T-cell (primary cell): ENCODE results near the gene COBL. TPM values are rescaled to one million over a fixed set of nuclear protein-coding genes. Genes with fewer than 3 reads are reported as not detected.

Source experiments
- ATAC-seq, 4 experiments: fragments of 200-7000 bp in 3 of 4; fragments of 150-1000 bp in 1 of 4; cut with Tn5 transposase; replicated peaks in 1 of 4; 1 replicate in 3 of 4; 2 replicates in 1 of 4; pipeline ENCODE4 v1.10.0; 2021; ENCODE audit warnings: moderate library complexity in 3 of 4, mild to moderate bottlenecking in 2 of 4, moderate number of reproducible peaks in 1 of 4
- CTCF ChIA-PET, 2 donors: fragments of 300-600 bp; sonication (Branson Sonifier 250); formaldehyde crosslinking; loops; one replicate each; lab custom pipeline; 2022; ENCODE audit warnings: antibody characterized with exemption in 2 of 2; lab: Charles Lee
- POLR2A ChIA-PET, 2 donors: fragments of 300-600 bp; sonication (Branson Sonifier 250); formaldehyde crosslinking; loops; one replicate each; lab custom pipeline; 2022; ENCODE audit warnings: antibody characterized with exemption in 2 of 2; lab: Charles Lee
- DNase-seq, 35 experiments: peaks; one replicate each; pipeline versions ENCODE4 v3.0.0 to v3.0.0-alpha.2; 2013 to 2023
- H3K27ac ChIP-seq: one replicate; pipeline ENCODE4 v1.5.1; 2013; ENCODE audit warnings: low read length
- H3K27me3 ChIP-seq, 2 experiments: replicated peaks in 1 of 2; 1 replicate in 1 of 2; 2 replicates in 1 of 2; pipeline versions ENCODE4 v1.6.1 to v1.7.0; 2013; ENCODE audit warnings: low read length in 1 of 2, mixed read lengths in 1 of 2; ENCODE audit not compliant: control insufficient read depth in 2 of 2, insufficient read depth in 2 of 2; ENCODE audit errors: extremely low read depth in 1 of 2
- H3K36me3 ChIP-seq, 2 donors: 1 replicate in 1 of 2; 2 replicates in 1 of 2; pipeline versions ENCODE4 v1.6.1 to v1.7.0; 2013; ENCODE audit warnings: low read length in 1 of 2; ENCODE audit not compliant: control insufficient read depth in 2 of 2, insufficient read depth in 1 of 2; ENCODE audit errors: extremely low read depth in 1 of 2
- H3K4me1 ChIP-seq, 2 experiments: 1 replicate in 1 of 2; 2 replicates in 1 of 2; pipeline versions ENCODE4 v1.6.1 to v1.7.0; 2013; ENCODE audit warnings: low read length in 2 of 2, mixed read lengths in 1 of 2; ENCODE audit not compliant: insufficient read depth in 2 of 2, control insufficient read depth in 1 of 2; ENCODE audit errors: extremely low read depth in 1 of 2
- H3K4me3 ChIP-seq, 2 donors: 1 replicate in 1 of 2; 2 replicates in 1 of 2; pipeline versions ENCODE4 v1.5.1 to v1.7.0; 2013; ENCODE audit warnings: mild to moderate bottlenecking in 2 of 2, low read length in 1 of 2, moderate library complexity in 1 of 2; ENCODE audit not compliant: control insufficient read depth in 1 of 2; ENCODE audit errors: extremely low read depth in 1 of 2
- H3K9me3 ChIP-seq: 2 replicates; pipeline ENCODE4 v1.7.0; 2013
- H3K27ac Mint-ChIP-seq, 2 donors: one replicate each; pipeline ENCODE4 v1.8.0; 2020 to 2021; ENCODE audit warnings: mild to moderate bottlenecking in 2 of 2, mixed read lengths in 2 of 2
- H3K27me3 Mint-ChIP-seq, 2 donors: one replicate each; pipeline ENCODE4 v1.8.0; 2021 to 2022; ENCODE audit warnings: mixed read lengths in 2 of 2
- H3K36me3 Mint-ChIP-seq: one replicate; pipeline ENCODE4 v1.8.0; 2021; ENCODE audit warnings: mixed read lengths
- H3K4me1 Mint-ChIP-seq, 3 donors: one replicate each; pipeline ENCODE4 v1.8.0; 2020 to 2022; ENCODE audit warnings: mixed read lengths in 3 of 3, mild to moderate bottlenecking in 1 of 3
- H3K4me3 Mint-ChIP-seq, 3 donors: one replicate each; pipeline ENCODE4 v1.8.0; 2020 to 2022; ENCODE audit warnings: mild to moderate bottlenecking in 3 of 3, mixed read lengths in 3 of 3, moderate library complexity in 3 of 3
- H3K9me3 Mint-ChIP-seq, 3 donors: one replicate each; pipeline ENCODE4 v1.8.0; 2020 to 2022; ENCODE audit warnings: mixed read lengths in 3 of 3
- WGBS: methylation state at CpG from one replicate; pipeline ENCODE4 v1.1.5; 2013; ENCODE audit warnings: missing lambda C conversion rate; ENCODE audit not compliant: insufficient coverage; 5-methylcytosine and 5-hydroxymethylcytosine counted together
- total RNA-seq, 35 experiments: library from RNA in 6 of 35; stranded (reverse) in 6 of 35; fragments of 120-200 nt in 1 of 35; gene quantifications; one replicate each; pipeline versions ENCODE4 v1.2.1 to v1.2.4 and lab custom pipeline; 2013 to 2026

The COBL gene
- total RNA-seq, 5 donors from 2014 or later (not counting 1 experiment from before 2014, with no cell fraction given) = 0.07 to 0.26 (median 0.17) TPM; not detected in 1

DNA sequence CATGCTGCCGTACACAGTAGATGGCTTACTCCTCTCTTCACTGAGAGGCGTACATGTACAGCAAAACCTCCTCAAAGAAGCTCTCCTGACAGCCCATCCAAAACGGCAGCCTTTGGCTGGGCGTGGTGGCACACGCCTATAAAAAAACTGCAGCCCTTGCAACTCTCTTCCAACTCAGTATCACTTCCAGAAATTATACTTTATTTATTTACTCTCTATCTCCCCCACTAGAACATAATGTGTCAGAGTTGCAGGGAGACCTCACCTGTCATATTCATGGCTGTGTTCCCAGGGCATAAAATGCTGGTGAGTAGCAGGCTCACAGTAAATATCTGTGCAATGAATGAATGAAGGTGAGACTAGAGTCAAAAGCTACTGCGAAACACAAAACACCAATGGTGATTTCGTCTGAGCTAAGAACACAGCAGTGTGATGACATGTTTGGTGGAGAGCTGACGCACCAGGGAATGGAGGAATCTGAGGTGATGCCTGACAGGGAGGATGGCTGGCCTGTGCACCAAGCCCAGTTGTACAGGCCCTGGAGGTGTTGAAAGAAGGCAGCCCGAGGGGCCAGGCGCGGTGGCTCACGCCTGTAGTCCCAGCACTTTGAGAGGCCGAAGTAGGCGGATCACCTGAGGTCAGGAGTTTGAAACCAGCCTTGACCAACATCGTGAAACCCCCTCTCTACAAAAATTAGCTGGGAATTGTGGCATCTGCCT lies 55.3 kb downstream of the COBL start:
- Mint-ChIP-seq H3K4me3 (no peak overlapping the region), H3K9me3 (no peaks in the 10 kb centered on the region), H3K36me3 (no peaks in the 10 kb centered on the region), H3K27me3 (peaks cover 8 to 11% of the 10 kb centered on the region in 2 donors), H3K4me1 (no peaks in the 10 kb centered on the region), H3K27ac (no peak overlapping the region)
- no peak overlapping the region for H3K27ac ChIP-seq
- 92% methylated on average over 9 of the region's 15 CpGs for WGBS
- ATAC-seq (no peak), DNase-seq (no peak)
- POLR2A ChIA-PET = no interaction called here
- no peaks in the 10 kb centered on the region for H3K4me1 ChIP-seq
- H3K36me3 ChIP-seq = no peaks in the 10 kb centered on the region
- no peak overlapping the region for H3K4me3 ChIP-seq
- no peaks in the 10 kb centered on the region for H3K9me3 ChIP-seq
- CTCF ChIA-PET = no interaction called here
- peaks cover 0 to 2% of the 10 kb centered on the region in 2 experiments for H3K27me3 ChIP-seq

DNA sequence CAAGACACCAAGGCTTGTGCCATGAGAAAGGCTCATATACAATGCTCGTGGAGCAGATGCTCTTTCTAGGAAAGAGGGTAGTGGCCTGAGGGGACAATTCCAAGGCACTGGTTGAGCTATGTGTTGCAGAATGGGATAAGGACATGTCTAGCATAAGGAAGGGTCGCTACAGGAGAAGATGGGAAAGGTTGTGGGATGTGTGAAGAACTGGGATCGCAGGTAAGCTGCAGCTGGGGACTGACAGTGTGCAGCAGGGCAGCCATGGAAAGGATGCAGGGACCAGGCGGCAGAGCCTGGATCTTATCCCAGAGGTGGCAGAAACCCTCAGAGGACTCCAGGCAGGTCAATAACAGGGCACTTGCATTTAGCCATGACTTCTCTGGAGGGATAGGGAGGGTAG lies 56.1 kb downstream of the COBL start:
- WGBS = 67% methylated on average over 3 of the region's 4 CpGs
- ChIA-PET POLR2A (interaction anchor here in 1 of 2 donors (0.7 kb wide), 1 partner anchor 176 kb away, joined by 3 read pairs; no protein-coding TSS in a partner anchor), CTCF (no interaction called here)
- Mint-ChIP-seq H3K4me1 (no peaks in the 10 kb centered on the region), H3K27me3 (peaks cover 8 to 11% of the 10 kb centered on the region in 2 donors), H3K27ac (no peak overlapping the region), H3K9me3 (no peaks in the 10 kb centered on the region), H3K36me3 (no peaks in the 10 kb centered on the region), H3K4me3 (no peak overlapping the region)
- no peaks in the 10 kb centered on the region for H3K4me1 ChIP-seq
- no peaks in the 10 kb centered on the region for H3K9me3 ChIP-seq
- no peaks in the 10 kb centered on the region for H3K36me3 ChIP-seq
- no peak overlapping the region for H3K4me3 ChIP-seq
- H3K27me3 ChIP-seq = peaks cover 0 to 8% of the 10 kb centered on the region in 2 experiments
- no peak overlapping the region for H3K27ac ChIP-seq
- ATAC-seq (no peak), DNase-seq (no peak)

DNA sequence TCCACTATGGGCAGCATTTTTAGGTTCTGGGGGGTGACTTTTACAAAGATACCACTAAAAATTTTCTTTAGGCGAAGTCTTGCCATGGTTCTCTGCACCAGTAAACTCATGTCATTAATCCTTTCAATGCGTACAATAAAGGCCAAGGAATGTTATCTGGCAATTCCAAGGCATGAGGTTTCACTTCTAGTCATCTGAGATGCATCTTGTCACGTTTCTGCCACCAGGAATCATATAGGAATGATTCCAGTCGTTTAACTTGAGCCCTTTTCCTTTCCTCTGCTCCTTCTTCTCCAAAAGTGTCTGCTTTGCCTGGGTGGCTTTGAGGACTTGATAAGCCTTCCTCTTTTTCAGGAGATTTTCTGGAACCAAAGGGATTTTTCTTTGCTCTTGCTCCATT lies 56.8 kb downstream of the COBL start:
- Histone ChIP-seq H3K27me3 (peaks cover 0 to 8% of the 10 kb centered on the region in 2 experiments), H3K9me3 (no peaks in the 10 kb centered on the region), H3K4me1 (no peaks in the 10 kb centered on the region), H3K4me3 (no peak overlapping the region), H3K27ac (no peak overlapping the region), H3K36me3 (no peaks in the 10 kb centered on the region)
- Mint-ChIP-seq H3K27me3 (peaks cover 8 to 11% of the 10 kb centered on the region in 2 donors), H3K4me1 (no peaks in the 10 kb centered on the region), H3K9me3 (no peaks in the 10 kb centered on the region), H3K4me3 (no peak overlapping the region), H3K36me3 (no peaks in the 10 kb centered on the region), H3K27ac (no peak overlapping the region)
- POLR2A ChIA-PET = interaction anchor here in 1 of 2 donors (0.7 kb wide), 1 partner anchor 175 kb away, joined by 3 read pairs; no protein-coding TSS in a partner anchor
- DNase-seq (no peak), ATAC-seq (no peak)
- CTCF ChIA-PET = no interaction called here
- 45% methylated on average over 2 of the region's 4 CpGs for WGBS

DNA sequence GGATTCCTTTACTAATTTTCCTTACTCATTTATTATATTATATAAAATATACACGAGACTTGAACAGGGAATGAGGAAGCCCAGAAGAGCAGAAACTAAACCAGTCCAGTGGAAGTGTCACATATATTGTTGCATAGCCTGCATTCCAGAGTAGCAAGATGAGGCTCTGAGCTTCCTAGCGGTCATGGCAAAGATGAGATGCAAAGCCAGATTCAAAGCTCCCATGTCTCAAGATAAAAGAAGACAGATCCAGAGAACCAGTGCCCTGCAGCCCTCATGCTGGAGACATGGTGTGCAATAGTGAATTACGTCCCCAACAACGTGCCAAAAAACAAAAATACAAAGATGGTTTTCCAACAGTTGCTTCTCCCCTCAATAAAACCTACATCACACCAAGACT lies 59.7 kb downstream of the COBL start:
- no peaks in the 10 kb centered on the region for H3K4me1 ChIP-seq
- peaks cover 8 to 11% of the 10 kb centered on the region in 2 donors for H3K27me3 Mint-ChIP-seq
- no peak overlapping the region for H3K4me3 ChIP-seq
- no peaks in the 10 kb centered on the region for H3K9me3 Mint-ChIP-seq
- POLR2A ChIA-PET = no interaction called here
- peaks cover 0 to 11% of the 10 kb centered on the region in 2 experiments for H3K27me3 ChIP-seq
- H3K4me1 Mint-ChIP-seq = no peaks in the 10 kb centered on the region
- CTCF ChIA-PET = no interaction called here
- no peak overlapping the region for H3K27ac Mint-ChIP-seq
- H3K36me3 Mint-ChIP-seq = no peaks in the 10 kb centered on the region
- WGBS = 86% methylated on average over 1 of the region's 4 CpGs
- no peak for DNase-seq
- no peaks in the 10 kb centered on the region for H3K36me3 ChIP-seq
- ATAC-seq = no peak
- H3K9me3 ChIP-seq = no peaks in the 10 kb centered on the region
- no peak overlapping the region for H3K4me3 Mint-ChIP-seq
- no peak overlapping the region for H3K27ac ChIP-seq

DNA sequence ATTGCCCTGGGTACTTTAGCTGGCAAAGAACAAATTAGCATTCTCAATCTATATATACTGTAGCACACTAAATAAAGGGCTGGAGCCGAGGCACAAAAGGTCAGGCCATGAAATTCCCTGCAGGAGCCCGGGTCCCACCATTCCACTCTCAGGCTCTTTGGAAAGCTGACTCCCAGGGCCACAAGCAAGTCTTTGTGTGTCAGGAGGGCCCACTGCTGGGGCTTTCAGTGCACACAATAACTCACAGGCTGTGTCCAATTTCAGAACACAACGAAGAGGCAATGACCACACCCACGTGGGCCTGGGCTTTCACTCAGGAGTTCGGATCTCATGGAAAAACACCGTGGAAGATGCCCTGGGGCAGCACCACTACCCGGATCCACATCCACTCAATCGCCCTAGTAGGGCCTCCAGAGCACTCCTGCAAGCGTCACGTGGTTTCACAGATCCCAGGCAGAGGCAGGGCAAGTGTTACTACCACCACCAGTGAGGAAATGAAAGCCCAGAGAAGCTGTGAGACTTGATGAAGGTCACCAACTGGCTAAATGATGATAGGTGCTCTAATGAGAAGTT lies 60.3 kb downstream of the COBL start:
- H3K36me3 Mint-ChIP-seq = no peaks in the 10 kb centered on the region
- DNase-seq (no peak), ATAC-seq (no peak)
- Histone ChIP-seq H3K27ac (no peak overlapping the region), H3K9me3 (no peaks in the 10 kb centered on the region), H3K4me1 (no peaks in the 10 kb centered on the region), H3K27me3 (peaks cover 0 to 11% of the 10 kb centered on the region in 2 experiments), H3K36me3 (no peaks in the 10 kb centered on the region), H3K4me3 (no peak overlapping the region)
- ChIA-PET POLR2A (no interaction called here), CTCF (no interaction called here)
- no peaks in the 10 kb centered on the region for H3K4me1 Mint-ChIP-seq
- H3K4me3 Mint-ChIP-seq = no peak overlapping the region
- peaks cover 8 to 10% of the 10 kb centered on the region in 2 donors for H3K27me3 Mint-ChIP-seq
- H3K27ac Mint-ChIP-seq = no peak overlapping the region
- no peaks in the 10 kb centered on the region for H3K9me3 Mint-ChIP-seq
- WGBS = 73% methylated on average over 7 of the region's 10 CpGs

DNA sequence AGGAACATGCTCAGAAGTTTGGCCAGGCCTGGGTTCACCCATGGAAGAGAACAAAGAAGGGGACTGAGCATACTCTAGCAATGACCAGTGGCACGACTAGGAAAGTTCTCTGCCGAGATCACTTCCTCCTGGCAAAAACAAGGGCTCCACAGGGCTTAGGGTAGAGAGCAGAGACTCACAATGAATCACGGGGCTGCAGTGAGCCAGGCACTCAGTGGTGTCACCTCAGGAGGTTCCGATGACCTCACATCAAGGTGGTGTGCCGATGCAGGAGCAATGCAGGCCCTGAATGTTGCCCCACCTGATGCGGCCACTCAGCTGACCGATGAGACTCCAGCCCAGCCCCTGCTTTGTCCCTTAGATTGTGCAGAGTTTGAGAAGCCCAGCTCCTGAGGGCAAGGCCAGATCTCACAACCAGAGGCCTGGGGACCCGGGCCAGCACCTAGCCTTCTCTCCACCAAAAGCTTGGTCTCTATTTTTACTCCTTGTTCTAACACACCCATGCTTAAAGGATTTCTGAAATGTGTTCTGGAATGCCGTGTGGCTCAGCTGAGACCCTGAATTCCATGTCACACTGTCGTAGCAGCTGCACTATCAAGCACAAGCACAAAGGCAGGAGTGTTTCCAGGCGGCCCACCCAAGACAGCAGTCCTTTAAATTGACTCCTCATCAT lies 60.9 kb downstream of the COBL start:
- Mint-ChIP-seq H3K4me3 (no peak overlapping the region), H3K9me3 (no peaks in the 10 kb centered on the region), H3K36me3 (no peaks in the 10 kb centered on the region), H3K27ac (no peak overlapping the region), H3K4me1 (no peaks in the 10 kb centered on the region), H3K27me3 (peaks cover 5 to 8% of the 10 kb centered on the region in 2 donors)
- ChIA-PET POLR2A (no interaction called here), CTCF (no interaction called here)
- Histone ChIP-seq H3K4me3 (no peak overlapping the region), H3K27ac (no peak overlapping the region), H3K27me3 (peaks cover 0 to 11% of the 10 kb centered on the region in 2 experiments), H3K36me3 (no peaks in the 10 kb centered on the region), H3K4me1 (no peaks in the 10 kb centered on the region), H3K9me3 (no peaks in the 10 kb centered on the region)
- WGBS = 85% methylated on average over 10 of the region's 11 CpGs
- DNase-seq (no peak), ATAC-seq (no peak)
